HAP-1 (cell line): ENCODE measurements around the gene CNP.

Source experiments
- DNase-seq, 2 experiments: peaks; one replicate each; pipeline ENCODE4 v3.0.0-alpha.2; 2016 to 2020; ENCODE audit warnings: low spot score in 2 of 2
- H3K27me3 ChIP-seq: fragments of 250-450 bp; sonication (Bioruptor Pico); 2 replicates; pipeline ENCODE4 v1.5.1; 2020; ENCODE audit warnings: low read depth, mild to moderate bottlenecking, moderate library complexity
- H3K36me3 ChIP-seq: fragments of 250-450 bp; sonication (Bioruptor Pico); replicated peaks from 2 replicates; pipeline ENCODE4 v1.5.1; 2020; ENCODE audit warnings: mild to moderate bottlenecking
- H3K4me1 ChIP-seq: fragments of 250-450 bp; sonication (Bioruptor Pico); 2 replicates; pipeline ENCODE4 v1.5.1; 2020; ENCODE audit warnings: mild to moderate bottlenecking
- H3K4me3 ChIP-seq: fragments of 250-450 bp; sonication (Bioruptor Pico); 2 replicates; pipeline ENCODE4 v1.5.1; 2020; ENCODE audit warnings: mild to moderate bottlenecking, moderate library complexity
- H3K9me3 ChIP-seq: fragments of 250-450 bp; sonication (Bioruptor Pico); 2 replicates; pipeline ENCODE4 v1.5.1; 2020; ENCODE audit warnings: mild to moderate bottlenecking, moderate library complexity
- in situ Hi-C: fragments of 300-500 bp; cut with MboI; formaldehyde crosslinking; loops from 3 replicates; pipeline ENCODE4 v1.14.3; 2020; ENCODE audit warnings: low sequenced_read_pairs, inconsistent platforms, mixed read lengths

CNP gene

GRCh38 chr17:41957869-41958439 lies 8.6 kb upstream of the CNP start:
- no peak for DNase-seq
- in situ Hi-C loops: no loop called here
- no peaks in the 10 kb centered on the region; the same call in 1 of the 2 replicates for H3K9me3 ChIP-seq
- no peaks in the 10 kb centered on the region for H3K4me1 ChIP-seq
- H3K36me3 ChIP-seq: no peaks in the 10 kb centered on the region
- no peaks in the 10 kb centered on the region for H3K27me3 ChIP-seq
- H3K4me3 ChIP-seq: no peak overlapping the region

- no peaks in the 10 kb centered on the region for H3K27me3 ChIP-seq
- in situ Hi-C loops: no loop called here
- no peaks in the 10 kb centered on the region; the same call in 1 of the 2 replicates for H3K9me3 ChIP-seq
- no peak for DNase-seq
- no peak overlapping the region for H3K4me3 ChIP-seq
- H3K4me1 ChIP-seq: no peaks in the 10 kb centered on the region
- no peaks in the 10 kb centered on the region for H3K36me3 ChIP-seq
Observed at GRCh38 chr17:41959030-41959335, 7.6 kb upstream of the CNP start.

- no peaks in the 10 kb centered on the region for H3K36me3 ChIP-seq
- no peaks in the 10 kb centered on the region for H3K27me3 ChIP-seq
- H3K4me3 ChIP-seq: no peak overlapping the region
- DNase-seq: peak; percentile 18 to 56
- H3K9me3 ChIP-seq: no peaks in the 10 kb centered on the region; the same call in 1 of the 2 replicates
- no peaks in the 10 kb centered on the region for H3K4me1 ChIP-seq
- in situ Hi-C loops: loop anchor here (5.0 kb wide), 1 partner anchor 158 kb away; no protein-coding TSS in a partner anchor
Observed at GRCh38 chr17:41959336-41960095, 7.1 kb upstream of the CNP start.

GRCh38 chr17:41962111-41962510 lies 4.5 kb upstream of the CNP start:
- no peaks in the 10 kb centered on the region for H3K36me3 ChIP-seq
- H3K27me3 ChIP-seq: no peaks in the 10 kb centered on the region
- in situ Hi-C loops: loop anchor here (5.0 kb wide), 1 partner anchor 155 kb away; no protein-coding TSS in a partner anchor
- H3K4me1 ChIP-seq: peaks cover 3% of the 10 kb centered on the region; the same call in 1 of the 2 replicates
- H3K9me3 ChIP-seq: no peaks in the 10 kb centered on the region; the same call in 1 of the 2 replicates
- no peak overlapping the region for H3K4me3 ChIP-seq
- no peak for DNase-seq

GRCh38 chr17:41962768-41963434 lies 3.7 kb upstream of the CNP start:
- no peak overlapping the region for H3K4me3 ChIP-seq
- no peaks in the 10 kb centered on the region for H3K27me3 ChIP-seq
- in situ Hi-C loops: loop anchor here (5.0 kb wide), 1 partner anchor 154 kb away; no protein-coding TSS in a partner anchor
- peak; percentile 68 to 88 for DNase-seq
- no peaks in the 10 kb centered on the region; the same call in 1 of the 2 replicates for H3K9me3 ChIP-seq
- peaks cover 2% of the 10 kb centered on the region for H3K36me3 ChIP-seq
- H3K4me1 ChIP-seq: peaks cover 3% of the 10 kb centered on the region

GRCh38 chr17:41965694-41966462 lies 717 bp upstream of the CNP start:
- Histone ChIP-seq H3K27me3 (no peaks in the 10 kb centered on the region), H3K4me3 (peak overlapping the region; percentile 78), H3K36me3 (peaks cover 29% of the 10 kb centered on the region), H3K9me3 (no peaks in the 10 kb centered on the region; the same call in 1 of the 2 replicates), H3K4me1 (peaks cover 3% of the 10 kb centered on the region)
- DNase-seq: peak in 1 of 2 experiments; percentile 56
- in situ Hi-C loops: no loop called here

- Histone ChIP-seq H3K4me3 (peak overlapping the region; percentile 78), H3K36me3 (peaks cover 41% of the 10 kb centered on the region), H3K9me3 (no peaks in the 10 kb centered on the region), H3K4me1 (peaks cover 3% of the 10 kb centered on the region), H3K27me3 (no peaks in the 10 kb centered on the region)
- peak in 1 of 2 experiments; percentile 35 for DNase-seq
- in situ Hi-C loops: no loop called here
Observed at GRCh38 chr17:41967141-41967920, 736 bp downstream of the CNP start.

GRCh38 chr17:41967921-41968578 lies 1.5 kb downstream of the CNP start:
- in situ Hi-C loops: no loop called here
- H3K4me3 ChIP-seq: peak overlapping the region; percentile 78; the same call in 1 of the 2 replicates
- no peaks in the 10 kb centered on the region for H3K27me3 ChIP-seq
- H3K36me3 ChIP-seq: peaks cover 49% of the 10 kb centered on the region
- DNase-seq: no peak
- H3K4me1 ChIP-seq: peaks cover 3% of the 10 kb centered on the region
- no peaks in the 10 kb centered on the region for H3K9me3 ChIP-seq

- H3K27me3 ChIP-seq: no peaks in the 10 kb centered on the region
- in situ Hi-C loops: no loop called here
- H3K9me3 ChIP-seq: no peaks in the 10 kb centered on the region
- DNase-seq: no peak
- H3K36me3 ChIP-seq: peaks cover 55% of the 10 kb centered on the region
- H3K4me1 ChIP-seq: peaks cover 3% of the 10 kb centered on the region
- no peak overlapping the region for H3K4me3 ChIP-seq
Observed at GRCh38 chr17:41968676-41969075, 2.1 kb downstream of the CNP start.

- no peaks in the 10 kb centered on the region for H3K9me3 ChIP-seq
- no peaks in the 10 kb centered on the region for H3K27me3 ChIP-seq
- peaks cover 3% of the 10 kb centered on the region for H3K4me1 ChIP-seq
- peaks cover 75% of the 10 kb centered on the region for H3K36me3 ChIP-seq
- no peak for DNase-seq
- H3K4me3 ChIP-seq: no peak overlapping the region
- in situ Hi-C loops: no loop called here
Observed at GRCh38 chr17:41970901-41971331, 4.3 kb downstream of the CNP start.

- Histone ChIP-seq H3K4me1 (no peaks in the 10 kb centered on the region; the same call in 1 of the 2 replicates), H3K4me3 (no peak overlapping the region), H3K9me3 (no peaks in the 10 kb centered on the region), H3K27me3 (no peaks in the 10 kb centered on the region), H3K36me3 (peaks cover 85% of the 10 kb centered on the region)
- in situ Hi-C loops: no loop called here
- DNase-seq: no peak
Observed at GRCh38 chr17:41971721-41972523, 5.3 kb downstream of the CNP start.
